Psoas muscle (tissue), 8 donors: Measurements from ENCODE around the gene A4GNT. TPM values are rescaled to one million over a fixed set of nuclear protein-coding genes. Genes with fewer than 3 reads are reported as not detected.
"Not testable (repeated sequence)": the region's sequence is repeated elsewhere in the genome, so short reads cannot be mapped to it uniquely, and the experiment has no call there.

ENCODE experiments used
- ATAC-seq, 4 donors: fragments of 200-7000 bp; cut with Tn5 transposase; one replicate each; pipeline ENCODE4 v1.9.1; 2020; ENCODE audit warnings: moderate library complexity in 3 of 4, mild to moderate bottlenecking in 2 of 4
- DNase-seq, 2 donors: peaks; one replicate each; pipeline ENCODE4 v3.0.0-alpha.2; 2020
- H3K27ac ChIP-seq: fragments of 200-600 bp; one replicate; pipeline ENCODE4 v1.8.0; 2022
- H3K27me3 ChIP-seq, 3 donors: fragments of 200-600 bp in 1 of 3; one replicate each; pipeline versions ENCODE4 v1.6.1 to v1.8.0; 2013 to 2022; ENCODE audit warnings: low read length in 2 of 3, mild to moderate bottlenecking in 2 of 3, moderate library complexity in 1 of 3; ENCODE audit not compliant: insufficient read depth in 3 of 3
- H3K36me3 ChIP-seq, 2 donors: fragments of 200-600 bp in 1 of 2; one replicate each; pipeline versions ENCODE4 v1.6.1 to v1.8.0; 2013 to 2022; ENCODE audit warnings: low read depth in 1 of 2, mild to moderate bottlenecking in 1 of 2, moderate library complexity in 1 of 2; ENCODE audit not compliant: insufficient read depth in 1 of 2
- H3K4me1 ChIP-seq: fragments of 200-600 bp; one replicate; pipeline ENCODE4 v1.8.0; 2022
- H3K4me3 ChIP-seq: fragments of 200-600 bp; one replicate; pipeline ENCODE4 v1.8.0; 2022; ENCODE audit warnings: mild to moderate bottlenecking
- H3K9me3 ChIP-seq: fragments of 200-600 bp; one replicate; pipeline ENCODE4 v1.8.0; 2022
- CTCF ChIP-seq: fragments of 200-600 bp; IDR thresholded peaks from one replicate; pipeline ENCODE4 v1.8.0; 2022; ENCODE audit warnings: antibody characterized with exemption
- WGBS, 3 donors: extraction: QIAGEN DNeasy Blood & Tissue Kit; methylation state at CpG; one replicate each; pipeline versions ENCODE4 v1.1.6 to v1.1.7; 2013; 5-methylcytosine and 5-hydroxymethylcytosine counted together
- intact Hi-C, 2 donors: fragments of 100-400 bp; cut with DNase I; formaldehyde crosslinking; loops; one replicate each; pipeline versions ENCODE4 v1.11.0 to v1.14.2; 2022
- polyA plus RNA-seq, 3 donors: library from polyadenylated mRNA; stranded (reverse); fragments of 200-250 nt; gene quantifications; one replicate each; pipeline ENCODE4 v1.2.3, GENCODE V29; 2013
- total RNA-seq, 4 donors: library from RNA; stranded (reverse); fragmentation: NEBNext Ultra II Directional in 2 of 4; extraction: Animal tissue kit (Norgen Biotek cat#: 25700) in 2 of 4; gene quantifications; one replicate each; pipeline versions ENCODE4 v1.2.1 to v1.2.4, GENCODE V29; 2021 to 2023
- donor health status: healthy with polysubstance abuse.
- donor health status: DM: no; HTN: no; CAD: no; lungs with moderate emphysema.
- donor health status: Bipolar disorder and iron deficiency.
- donor health status: healthy.
- donor health status: DM: yes; HTN: yes; CAD: no.
- donor health status: DM: no; HTN: no; CAD: no.
- donor health status: DM: no; HTN: no; CAD: no.
- donor health status: DM: yes; HTN: yes; CAD: no.

Gene A4GNT
- total and polyA plus RNA-seq, 7 donors, result not detected

- no peak for ATAC-seq
- Histone ChIP-seq H3K4me3 (no peak overlapping the region), H3K27ac (no peak overlapping the region), H3K4me1 (peaks cover 18% of the 10 kb centered on the region), H3K9me3 (no peaks in the 10 kb centered on the region), H3K27me3 (no peaks in the 10 kb centered on the region), H3K36me3 (peaks cover 3 to 48% of the 10 kb centered on the region in 2 donors)
- DNase-seq, result no peak
- WGBS, 3 donors, result 82 to 83% (median 82%) methylated on average over 2 of the region's 2 CpGs
- intact Hi-C loops, result no loop called here
- no peak for TF ChIP-seq CTCF
These were observed 40.4 kb upstream of the A4GNT start for GRCh38 chr3:138172625-138173024.

GRCh38 chr3:138165061-138165460 lies 32.9 kb upstream of the A4GNT start:
- H3K4me1 ChIP-seq, result no peaks in the 10 kb centered on the region
- intact Hi-C loops, result no loop called here
- H3K9me3 ChIP-seq, result no peaks in the 10 kb centered on the region
- no peak for ATAC-seq
- no peak overlapping the region for H3K4me3 ChIP-seq
- no peak for TF ChIP-seq CTCF
- WGBS, 3 donors, result 96 to 99% (median 97%) methylated on average over 2 of the region's 2 CpGs
- no peaks in the 10 kb centered on the region for H3K27me3 ChIP-seq
- H3K27ac ChIP-seq, result no peak overlapping the region
- DNase-seq, result no peak
- peaks cover 0 to 97% of the 10 kb centered on the region in 2 donors for H3K36me3 ChIP-seq

- DNase-seq (no peak), ATAC-seq (no peak)
- TF ChIP-seq CTCF, result no peak
- Histone ChIP-seq H3K4me3 (no peak overlapping the region), H3K27me3 (no peaks in the 10 kb centered on the region), H3K27ac (no peak overlapping the region), H3K4me1 (no peaks in the 10 kb centered on the region), H3K9me3 (no peaks in the 10 kb centered on the region), H3K36me3 (peaks cover 0 to 25% of the 10 kb centered on the region in 2 donors)
- WGBS, 3 donors, result 92 to 98% (median 94%) methylated on average over 4 of the region's 4 CpGs
- intact Hi-C loops, result no loop called here
These were observed 25.6 kb upstream of the A4GNT start for GRCh38 chr3:138157743-138158142.

- Histone ChIP-seq H3K36me3 (no peaks in the 10 kb centered on the region), H3K4me1 (no peaks in the 10 kb centered on the region), H3K4me3 (no peak overlapping the region), H3K27me3 (no peaks in the 10 kb centered on the region), H3K27ac (no peak overlapping the region), H3K9me3 (no peaks in the 10 kb centered on the region)
- intact Hi-C loops, result no loop called here
- no peak for DNase-seq
- TF ChIP-seq CTCF, result no peak
- no peak for ATAC-seq
These were observed 22.3 kb upstream of the A4GNT start for GRCh38 chr3:138154534-138154933.

- no peak overlapping the region for H3K27ac ChIP-seq
- 57 to 64% (median 58%) methylated on average over 4 of the region's 4 CpGs for WGBS, 3 donors
- H3K4me1 ChIP-seq, result no peaks in the 10 kb centered on the region
- ATAC-seq, result no peak
- H3K27me3 ChIP-seq, result no peaks in the 10 kb centered on the region
- no peak overlapping the region for H3K4me3 ChIP-seq
- H3K9me3 ChIP-seq, result no peaks in the 10 kb centered on the region
- no peak for TF ChIP-seq CTCF
- intact Hi-C loops, result no loop called here
- H3K36me3 ChIP-seq, result no peaks in the 10 kb centered on the region
- DNase-seq, result no peak
These were observed 16.3 kb upstream of the A4GNT start for GRCh38 chr3:138148503-138148902.

GRCh38 chr3:138142181-138142580 lies 10.0 kb upstream of the A4GNT start:
- DNase-seq, intact Hi-C loops, H3K4me3 ChIP-seq, ATAC-seq, H3K4me1 ChIP-seq, H3K27me3 ChIP-seq, H3K27ac ChIP-seq, H3K36me3 ChIP-seq, H3K9me3 ChIP-seq: not testable (repeated sequence)
- 97 to 99% (median 97%) methylated on average over 3 of the region's 3 CpGs for WGBS, 3 donors
